Endothelial cell (in vitro differentiated cells): Measurements from ENCODE around the gene ZNF581. TPM values are rescaled to one million over a fixed set of nuclear protein-coding genes. Genes with fewer than 3 reads are reported as not detected.

Source experiments
- DNase-seq: peaks from one replicate; pipeline ENCODE4 v3.0.0; 2021; ENCODE audit warnings: low spot score
- H3K27ac Mint-ChIP-seq: one replicate; pipeline ENCODE4 v1.8.0; 2021; ENCODE audit warnings: mixed read lengths, inconsistent platforms; ENCODE audit not compliant: unreplicated experiment
- H3K27me3 Mint-ChIP-seq: one replicate; pipeline ENCODE4 v1.8.0; 2021; ENCODE audit warnings: mild to moderate bottlenecking, moderate library complexity, mixed read lengths, inconsistent platforms; ENCODE audit not compliant: unreplicated experiment
- H3K36me3 Mint-ChIP-seq: one replicate; pipeline ENCODE4 v1.8.0; 2021; ENCODE audit warnings: mild to moderate bottlenecking, low read depth, mixed read lengths, inconsistent platforms; ENCODE audit not compliant: unreplicated experiment
- H3K4me1 Mint-ChIP-seq: one replicate; pipeline ENCODE4 v1.8.0; 2021; ENCODE audit warnings: mild to moderate bottlenecking, mixed read lengths, inconsistent platforms; ENCODE audit not compliant: unreplicated experiment
- H3K4me3 Mint-ChIP-seq: one replicate; pipeline ENCODE4 v1.8.0; 2021; ENCODE audit warnings: mild to moderate bottlenecking, mixed read lengths, inconsistent platforms; ENCODE audit not compliant: unreplicated experiment
- H3K9me3 Mint-ChIP-seq: one replicate; pipeline ENCODE4 v1.8.0; 2021; ENCODE audit warnings: mixed read lengths, inconsistent platforms; ENCODE audit not compliant: unreplicated experiment
- total RNA-seq: library from RNA; stranded (reverse); fragmentation: NEBNext Ultra II Directional; extraction: Animal tissue kit (Norgen Biotek cat#: 25700); gene quantifications from one replicate; pipeline ENCODE4 v1.2.1, GENCODE V29; 2021; ENCODE audit not compliant: unreplicated experiment
- TF ChIP-seq, protein P1 (sequence below): fragments of 200-600 bp; sonication (generic); IDR thresholded peaks from one replicate; pipeline ENCODE4 v1.5.0; 2021; ENCODE audit warnings: antibody characterized with exemption; ENCODE audit not compliant: unreplicated experiment

The ZNF581 gene
- total RNA-seq, 1 donor from 2014 or later, result 47.2 TPM

DNA sequence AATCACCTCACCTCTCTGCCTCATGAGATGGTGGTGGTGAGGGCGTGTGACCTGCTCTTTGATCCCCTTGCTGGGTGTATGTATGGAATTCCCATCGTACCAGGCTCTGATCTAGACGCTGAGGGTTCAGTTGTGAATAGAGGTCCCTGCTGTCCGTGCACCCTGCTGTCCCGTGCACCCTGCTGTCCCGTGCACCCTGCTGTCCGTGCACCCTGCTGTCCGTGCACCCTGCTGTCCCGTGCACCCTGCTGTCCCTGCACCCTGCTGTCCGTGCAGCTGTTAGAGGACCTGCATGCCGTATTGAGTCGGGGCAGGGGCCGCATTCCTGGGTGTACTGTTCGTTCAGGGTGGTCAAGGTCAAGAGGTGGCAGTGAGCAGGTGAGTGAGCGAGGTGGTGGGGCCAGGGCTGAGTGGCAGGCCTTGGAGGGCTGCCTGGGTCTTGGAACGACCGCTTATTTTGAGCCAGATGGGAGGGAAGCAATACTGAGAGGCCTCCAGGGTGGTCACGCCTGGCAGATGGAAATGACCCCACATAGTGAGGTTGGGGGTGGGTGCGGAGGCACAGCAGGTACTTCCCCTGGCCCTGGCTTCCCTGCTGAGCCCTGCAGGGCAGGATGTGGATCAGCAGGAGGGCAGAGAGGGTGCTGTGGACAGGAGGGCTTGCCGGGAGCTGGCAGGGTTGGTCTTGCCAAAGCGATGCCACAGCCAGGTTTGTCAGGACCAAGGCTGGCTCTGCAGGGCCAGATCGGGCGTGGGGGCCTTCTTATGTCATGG, 27.0 kb downstream of the ZNF581 start:
- H3K27me3 Mint-ChIP-seq, result peaks cover 27% of the 10 kb centered on the region
- H3K36me3 Mint-ChIP-seq, result peaks cover 53% of the 10 kb centered on the region
- peaks cover 24% of the 10 kb centered on the region for H3K4me1 Mint-ChIP-seq
- DNase-seq, result peak; percentile 39
- peak overlapping the region; percentile 83 for H3K4me3 Mint-ChIP-seq
- H3K27ac Mint-ChIP-seq, result peak overlapping the region; percentile 81
- H3K9me3 Mint-ChIP-seq, result no peaks in the 10 kb centered on the region
- TF ChIP-seq, protein P1, sequence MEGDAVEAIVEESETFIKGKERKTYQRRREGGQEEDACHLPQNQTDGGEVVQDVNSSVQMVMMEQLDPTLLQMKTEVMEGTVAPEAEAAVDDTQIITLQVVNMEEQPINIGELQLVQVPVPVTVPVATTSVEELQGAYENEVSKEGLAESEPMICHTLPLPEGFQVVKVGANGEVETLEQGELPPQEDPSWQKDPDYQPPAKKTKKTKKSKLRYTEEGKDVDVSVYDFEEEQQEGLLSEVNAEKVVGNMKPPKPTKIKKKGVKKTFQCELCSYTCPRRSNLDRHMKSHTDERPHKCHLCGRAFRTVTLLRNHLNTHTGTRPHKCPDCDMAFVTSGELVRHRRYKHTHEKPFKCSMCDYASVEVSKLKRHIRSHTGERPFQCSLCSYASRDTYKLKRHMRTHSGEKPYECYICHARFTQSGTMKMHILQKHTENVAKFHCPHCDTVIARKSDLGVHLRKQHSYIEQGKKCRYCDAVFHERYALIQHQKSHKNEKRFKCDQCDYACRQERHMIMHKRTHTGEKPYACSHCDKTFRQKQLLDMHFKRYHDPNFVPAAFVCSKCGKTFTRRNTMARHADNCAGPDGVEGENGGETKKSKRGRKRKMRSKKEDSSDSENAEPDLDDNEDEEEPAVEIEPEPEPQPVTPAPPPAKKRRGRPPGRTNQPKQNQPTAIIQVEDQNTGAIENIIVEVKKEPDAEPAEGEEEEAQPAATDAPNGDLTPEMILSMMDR, result no peak

DNA sequence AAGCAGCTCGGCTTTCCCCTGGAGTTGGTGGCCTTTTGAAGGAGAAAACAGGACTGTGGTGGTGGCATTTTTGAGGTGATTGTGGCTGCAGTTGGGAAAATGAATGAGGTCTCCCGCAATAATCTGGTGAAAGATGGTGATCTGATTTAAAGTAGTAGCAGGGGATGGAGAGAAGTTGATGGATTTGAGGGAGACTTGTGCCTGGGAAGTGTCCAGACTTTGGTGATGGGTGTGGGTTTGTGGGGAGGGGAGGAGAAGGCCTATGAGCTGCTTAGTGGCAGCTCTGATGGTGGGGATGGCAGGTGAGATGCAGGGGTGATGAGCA, 27.6 kb downstream of the ZNF581 start:
- peaks cover 55% of the 10 kb centered on the region for H3K36me3 Mint-ChIP-seq
- peaks cover 33% of the 10 kb centered on the region for H3K27me3 Mint-ChIP-seq
- peaks cover 25% of the 10 kb centered on the region for H3K4me1 Mint-ChIP-seq
- H3K9me3 Mint-ChIP-seq, result no peaks in the 10 kb centered on the region
- DNase-seq, result no peak
- TF ChIP-seq, protein P1, result no peak
- peak overlapping the region; percentile 81 for H3K27ac Mint-ChIP-seq
- H3K4me3 Mint-ChIP-seq, result peak overlapping the region; percentile 83

DNA sequence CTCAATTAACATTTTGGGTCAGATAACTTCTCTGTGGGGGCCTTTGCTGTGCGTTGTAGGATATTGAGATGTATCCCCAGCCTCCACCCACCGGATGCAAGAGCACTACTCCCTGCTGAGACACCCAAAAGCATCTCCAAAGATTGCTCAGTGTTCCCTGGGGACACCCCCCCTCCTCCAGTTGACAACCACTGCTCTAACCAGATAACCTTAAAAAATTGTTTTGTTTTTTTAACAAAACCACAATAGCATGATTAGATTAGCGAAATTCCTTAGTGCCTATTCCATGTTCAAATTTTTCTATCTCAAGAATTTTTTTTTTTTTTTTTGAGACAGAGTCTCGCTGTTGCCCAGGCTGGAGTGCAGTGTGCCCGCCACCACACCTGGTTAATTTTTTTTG, 29.0 kb downstream of the ZNF581 start:
- peak overlapping the region; percentile 78 for H3K4me3 Mint-ChIP-seq
- no peaks in the 10 kb centered on the region for H3K9me3 Mint-ChIP-seq
- DNase-seq, result no peak
- peaks cover 33% of the 10 kb centered on the region for H3K27me3 Mint-ChIP-seq
- peak overlapping the region; percentile 72 for H3K27ac Mint-ChIP-seq
- H3K4me1 Mint-ChIP-seq, result peaks cover 38% of the 10 kb centered on the region
- H3K36me3 Mint-ChIP-seq, result peaks cover 52% of the 10 kb centered on the region
- TF ChIP-seq, protein P1, result no peak

DNA sequence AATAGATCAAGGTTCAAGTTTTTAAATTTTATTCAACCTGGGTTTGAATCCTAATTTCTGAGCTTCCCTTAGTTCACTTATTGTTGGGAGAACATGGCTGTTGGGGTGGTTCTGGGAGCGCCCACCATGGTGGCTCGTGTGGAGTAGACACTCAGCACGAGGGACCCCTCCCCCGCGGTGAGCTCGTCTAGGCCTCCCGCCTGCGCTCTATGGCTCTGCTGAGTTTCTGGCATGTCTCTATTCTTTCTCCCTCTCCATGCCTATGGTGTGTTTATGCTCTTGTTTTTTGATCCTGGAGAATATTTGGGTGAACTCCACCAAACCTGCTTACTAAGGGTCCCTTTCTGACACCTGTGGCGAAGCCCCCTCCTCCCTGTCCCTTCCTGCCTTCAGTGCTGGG, 30.0 kb downstream of the ZNF581 start:
- Mint-ChIP-seq H3K4me1 (peaks cover 48% of the 10 kb centered on the region), H3K27me3 (peaks cover 33% of the 10 kb centered on the region), H3K9me3 (no peaks in the 10 kb centered on the region), H3K36me3 (peaks cover 51% of the 10 kb centered on the region), H3K4me3 (peak overlapping the region; percentile 63), H3K27ac (peak overlapping the region; percentile 92)
- DNase-seq, result no peak
- TF ChIP-seq, protein P1, result no peak

DNA sequence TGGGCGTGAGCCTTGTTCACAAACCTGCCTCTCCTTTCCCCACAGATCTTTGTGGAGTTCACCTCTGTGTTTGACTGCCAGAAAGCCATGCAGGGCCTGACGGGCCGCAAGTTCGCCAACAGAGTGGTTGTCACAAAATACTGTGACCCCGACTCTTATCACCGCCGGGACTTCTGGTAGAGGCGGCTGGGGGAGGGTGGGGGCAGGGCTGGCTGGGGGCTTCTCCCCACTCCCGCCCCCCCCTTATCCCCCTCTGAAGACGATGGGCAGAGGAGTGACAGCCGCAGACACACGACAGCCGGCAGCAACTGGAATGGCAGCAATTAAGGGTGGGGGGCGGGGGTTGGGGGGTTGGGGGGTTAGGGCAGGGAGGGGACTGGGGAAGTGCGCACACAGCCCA, 30.4 kb downstream of the ZNF581 start:
- TF ChIP-seq, protein P1, result no peak
- peaks cover 56% of the 10 kb centered on the region for H3K36me3 Mint-ChIP-seq
- DNase-seq, result no peak
- no peaks in the 10 kb centered on the region for H3K9me3 Mint-ChIP-seq
- H3K4me1 Mint-ChIP-seq, result peaks cover 52% of the 10 kb centered on the region
- peak overlapping the region; percentile 92 for H3K27ac Mint-ChIP-seq
- peak overlapping the region; percentile 63 for H3K4me3 Mint-ChIP-seq
- peaks cover 33% of the 10 kb centered on the region for H3K27me3 Mint-ChIP-seq
